Medulla oblongata (tissue), 1 donor: ENCODE measurements around the gene REC8.

Source experiments
- DNase-seq: peaks from one replicate; pipeline ENCODE4 v3.0.0-alpha.2; 2015; ENCODE audit errors: extremely low spot score

REC8 gene

DNA sequence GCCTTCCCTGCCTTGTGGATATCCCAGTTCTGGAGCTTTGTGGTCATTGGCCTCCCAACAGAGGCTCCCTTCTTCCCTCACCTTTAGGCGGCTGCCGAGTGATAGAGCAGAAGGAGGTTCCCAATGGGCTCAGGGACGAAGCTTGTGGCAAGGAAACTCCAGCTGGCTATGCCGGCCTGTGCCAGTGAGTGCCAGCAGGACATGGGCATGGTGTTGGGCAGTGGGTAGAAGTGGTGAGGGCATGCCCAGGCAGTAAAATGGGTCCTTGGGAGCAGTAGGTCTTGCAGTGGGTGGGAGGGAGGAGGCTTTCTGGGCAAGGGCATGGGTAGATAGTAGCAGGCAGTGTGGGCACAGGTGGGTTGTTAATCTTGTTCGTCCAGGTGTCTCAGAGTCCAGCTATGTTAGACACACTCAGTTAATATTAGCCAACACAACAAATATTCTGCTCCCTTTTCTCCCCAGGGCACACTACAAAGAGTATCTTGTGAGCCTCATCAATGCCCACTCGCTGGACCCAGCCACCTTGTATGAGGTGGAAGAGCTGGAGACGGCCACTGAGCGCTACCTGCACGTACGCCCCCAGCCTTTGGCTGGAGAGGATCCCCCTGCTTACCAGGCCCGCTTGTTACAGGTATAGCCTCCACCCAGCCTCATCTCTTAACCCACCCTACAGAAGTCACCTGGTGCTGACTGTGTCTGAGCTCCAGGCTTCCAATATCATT lies 11.9 kb upstream of the REC8 start:
- no peak for DNase-seq

DNA sequence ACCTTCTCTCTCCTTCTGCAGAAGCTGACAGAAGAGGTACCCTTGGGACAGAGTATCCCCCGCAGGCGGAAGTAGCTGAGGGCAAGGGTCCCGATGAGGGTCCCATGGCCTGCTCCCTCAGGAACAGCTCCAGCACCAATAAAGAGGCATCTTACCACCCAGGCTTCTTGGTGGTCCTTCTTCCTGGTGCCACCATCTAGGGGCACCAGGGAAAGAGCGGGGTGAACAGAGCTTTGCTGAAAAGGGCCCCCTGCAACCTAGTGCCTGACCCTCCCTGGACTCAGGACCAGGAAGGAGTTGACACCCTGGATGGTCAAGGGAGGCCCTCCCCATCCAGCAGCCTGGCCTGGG lies 11.4 kb upstream of the REC8 start:
- no peak for DNase-seq

DNA sequence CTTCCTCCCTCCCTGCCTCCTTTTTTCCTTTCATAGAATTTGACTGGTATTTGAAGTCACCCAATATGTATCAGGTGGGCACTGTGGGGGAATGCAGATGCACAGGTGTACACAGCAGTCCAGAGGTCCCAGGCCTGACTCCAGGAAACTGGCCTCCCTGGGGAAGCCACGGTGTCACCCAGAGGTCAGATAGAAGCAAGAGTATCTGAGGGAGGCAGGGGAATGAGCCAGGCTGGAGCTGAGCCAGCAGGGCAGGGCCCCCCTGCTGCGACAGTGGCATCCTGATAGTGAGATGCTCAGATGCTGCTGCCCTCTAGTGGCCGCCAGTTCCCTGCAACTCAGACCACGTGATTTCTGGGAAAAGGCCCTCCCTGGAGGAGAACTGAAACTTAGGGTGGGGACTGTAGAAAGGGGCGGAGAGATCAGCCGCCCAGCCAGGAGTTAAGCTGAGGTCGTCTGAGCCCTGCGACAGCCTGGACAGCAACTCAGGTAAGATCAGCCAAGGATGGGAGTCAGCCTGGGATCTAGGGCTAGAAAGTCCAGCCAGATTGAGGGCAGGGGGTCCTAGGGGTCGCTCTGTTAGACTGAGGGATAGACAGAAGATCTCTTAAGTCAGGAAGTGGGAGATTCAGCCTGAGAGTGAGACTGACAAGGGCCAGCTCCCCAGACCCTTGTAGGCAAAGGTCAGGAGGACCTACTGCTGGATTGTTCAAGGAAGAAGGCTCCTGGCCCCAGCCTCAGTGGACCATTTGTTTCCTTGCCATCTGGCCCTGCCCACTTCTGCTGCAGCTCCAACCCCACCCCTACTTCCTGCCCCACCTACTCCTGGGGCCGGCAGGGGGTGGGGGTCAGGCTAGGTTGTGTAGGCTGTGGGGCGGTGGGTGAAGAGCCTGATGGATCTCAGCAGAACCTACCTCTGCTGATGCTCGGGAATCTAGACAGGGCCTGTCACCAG lies 10.8 kb upstream of the REC8 start, which contains the start of gene IRF9:
Gene IRF9 (plus strand): TSS at position 416 of the 955 bp plus-strand sequence. CDS start 880 bp downstream, outside the sequence.
- peak; percentile 98 for DNase-seq

DNA sequence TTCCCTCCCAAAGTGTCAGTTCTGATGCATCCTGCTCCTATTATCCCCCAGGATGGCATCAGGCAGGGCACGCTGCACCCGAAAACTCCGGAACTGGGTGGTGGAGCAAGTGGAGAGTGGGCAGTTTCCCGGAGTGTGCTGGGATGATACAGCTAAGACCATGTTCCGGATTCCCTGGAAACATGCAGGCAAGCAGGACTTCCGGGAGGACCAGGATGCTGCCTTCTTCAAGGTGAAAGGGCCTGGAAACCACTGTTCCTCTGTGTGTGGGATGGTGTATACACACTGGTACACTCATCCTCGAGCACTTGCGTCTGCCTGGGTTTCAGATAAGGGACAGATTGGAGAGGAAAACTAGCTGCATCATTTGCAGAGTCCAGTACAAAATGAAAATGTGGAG lies 9.8 kb upstream of the REC8 start:
- DNase-seq = peak; percentile 28

DNA sequence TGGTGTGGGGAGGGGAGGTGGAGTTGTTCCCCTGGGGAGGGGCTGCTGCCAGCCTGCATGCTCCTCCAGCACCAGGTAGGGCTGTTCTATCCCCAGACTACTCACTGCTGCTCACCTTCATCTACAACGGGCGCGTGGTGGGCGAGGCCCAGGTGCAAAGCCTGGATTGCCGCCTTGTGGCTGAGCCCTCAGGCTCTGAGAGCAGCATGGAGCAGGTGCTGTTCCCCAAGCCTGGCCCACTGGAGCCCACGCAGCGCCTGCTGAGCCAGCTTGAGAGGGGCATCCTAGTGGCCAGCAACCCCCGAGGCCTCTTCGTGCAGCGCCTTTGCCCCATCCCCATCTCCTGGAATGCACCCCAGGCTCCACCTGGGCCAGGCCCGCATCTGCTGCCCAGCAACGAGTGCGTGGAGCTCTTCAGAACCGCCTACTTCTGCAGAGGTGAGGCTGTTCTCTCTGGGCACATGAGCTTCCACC lies 7.3 kb upstream of the REC8 start:
- no peak for DNase-seq

GRCh38 chr14:24165785-24166184 lies 6.1 kb upstream of the REC8 start:
- DNase-seq = no peak

DNA sequence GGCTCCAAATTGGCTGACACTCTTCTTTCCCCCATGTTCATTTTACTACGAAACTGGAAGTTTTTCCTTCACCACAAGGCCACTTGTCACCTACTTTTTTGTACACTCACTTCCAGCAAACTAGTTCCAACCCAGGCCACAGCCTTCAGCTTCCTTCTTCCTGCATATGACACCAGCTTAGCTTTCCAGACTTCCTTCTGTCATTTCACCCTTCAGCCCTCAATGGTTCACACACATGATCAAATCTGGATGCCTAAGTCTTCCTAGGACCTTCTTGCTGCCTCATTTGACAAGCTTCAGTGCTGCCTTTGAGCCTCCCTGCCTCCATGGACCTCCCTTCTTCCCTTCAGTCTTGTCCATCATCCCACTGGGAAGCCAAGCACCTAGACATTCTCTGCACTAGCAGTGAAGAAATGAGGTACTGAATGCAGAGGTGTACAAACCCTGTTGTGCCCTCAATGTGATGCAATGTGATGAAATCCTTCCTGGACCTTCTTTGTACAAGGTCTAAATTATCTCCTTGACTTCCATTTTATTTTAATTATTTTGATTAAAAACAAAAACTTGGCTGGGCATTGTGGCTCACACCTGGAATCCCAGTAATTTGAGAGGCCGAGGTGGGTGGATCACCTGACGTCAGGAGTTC lies 4.3 kb upstream of the REC8 start:
- DNase-seq = no peak

GRCh38 chr14:24172261-24172860 lies 481 bp downstream of the REC8 start:
- no peak for DNase-seq

- no peak for DNase-seq
These were observed 996 bp downstream of the REC8 start for GRCh38 chr14:24172871-24173281.

- DNase-seq = no peak
These were observed 4.7 kb downstream of the REC8 start for GRCh38 chr14:24176599-24176998.

DNA sequence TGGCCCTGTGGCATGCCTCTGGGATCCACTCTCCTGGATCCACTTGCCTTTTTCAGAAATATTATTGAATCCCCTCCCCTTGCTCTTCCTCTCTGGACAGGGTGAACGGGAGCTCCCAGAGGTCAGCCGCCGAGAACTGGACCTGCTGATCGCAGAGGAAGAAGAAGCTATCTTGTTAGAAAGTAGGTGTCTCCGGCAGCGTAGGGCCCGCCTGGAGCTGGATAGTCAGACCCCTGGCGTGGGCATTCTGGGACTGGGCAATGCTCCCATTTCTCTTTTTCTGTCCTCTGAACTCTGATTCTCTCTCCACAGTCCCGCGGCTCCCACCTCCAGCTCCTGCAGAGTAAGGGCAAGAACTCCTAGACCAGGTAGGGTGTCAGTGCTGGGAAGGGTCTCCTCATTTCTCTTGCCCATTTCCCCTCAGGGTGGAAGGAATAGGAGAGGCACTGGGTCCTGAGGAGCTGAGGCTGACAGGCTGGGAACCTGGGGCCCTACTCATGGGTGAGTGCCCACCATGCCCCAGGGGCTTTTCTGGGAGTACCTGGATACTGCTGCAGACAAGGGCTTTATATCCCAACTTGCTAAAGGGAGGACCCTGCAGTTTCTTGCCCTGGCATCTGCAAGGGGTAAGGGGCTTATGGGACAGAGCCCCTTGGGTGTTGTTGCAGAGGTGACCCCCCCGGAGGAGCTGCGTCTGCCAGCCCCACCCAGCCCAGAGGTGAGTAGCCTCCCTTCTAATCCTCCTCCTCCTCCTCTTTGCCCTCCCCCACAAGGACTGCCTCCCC lies 5.4 kb downstream of the REC8 start:
- no peak for DNase-seq

- no peak for DNase-seq
These were observed 6.0 kb downstream of the REC8 start for GRCh38 chr14:24177891-24178290.

DNA sequence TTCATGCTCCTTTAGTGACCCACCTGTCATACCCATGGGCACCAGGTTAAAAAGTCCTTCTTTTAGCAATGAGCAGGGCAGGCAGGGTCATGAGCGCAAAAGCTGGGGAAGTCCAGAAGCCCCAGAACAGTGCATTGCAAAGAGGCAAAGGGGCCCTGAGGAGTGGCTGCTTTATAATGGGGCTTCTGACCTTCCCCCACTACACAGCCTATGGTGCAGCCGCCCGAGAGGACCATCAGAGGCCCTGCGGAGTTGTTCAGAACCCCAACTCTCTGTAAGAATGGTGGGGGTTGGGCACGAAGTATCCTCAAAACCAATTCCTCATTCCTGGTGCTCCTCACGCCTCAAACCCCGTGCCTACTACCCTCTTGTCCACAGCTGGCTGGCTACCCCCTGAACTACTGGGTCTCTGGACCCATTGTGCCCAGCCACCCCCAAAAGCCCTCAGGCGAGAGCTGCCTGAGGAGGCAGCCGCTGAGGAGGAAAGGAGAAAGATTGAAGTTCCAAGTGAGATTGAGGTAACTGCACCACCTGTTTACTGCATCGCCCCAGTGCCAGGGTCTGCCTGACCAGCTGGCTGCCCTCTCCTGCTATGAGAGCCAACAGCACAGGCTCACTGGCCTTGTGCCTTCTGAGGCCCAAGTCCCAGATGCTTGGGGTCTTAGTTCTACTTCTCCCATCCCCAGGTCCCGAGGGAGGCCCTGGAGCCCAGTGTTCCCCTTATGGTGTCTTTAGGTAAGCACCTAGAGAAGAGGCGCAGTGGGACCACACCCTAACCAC lies 6.7 kb downstream of the REC8 start:
- no peak for DNase-seq

DNA sequence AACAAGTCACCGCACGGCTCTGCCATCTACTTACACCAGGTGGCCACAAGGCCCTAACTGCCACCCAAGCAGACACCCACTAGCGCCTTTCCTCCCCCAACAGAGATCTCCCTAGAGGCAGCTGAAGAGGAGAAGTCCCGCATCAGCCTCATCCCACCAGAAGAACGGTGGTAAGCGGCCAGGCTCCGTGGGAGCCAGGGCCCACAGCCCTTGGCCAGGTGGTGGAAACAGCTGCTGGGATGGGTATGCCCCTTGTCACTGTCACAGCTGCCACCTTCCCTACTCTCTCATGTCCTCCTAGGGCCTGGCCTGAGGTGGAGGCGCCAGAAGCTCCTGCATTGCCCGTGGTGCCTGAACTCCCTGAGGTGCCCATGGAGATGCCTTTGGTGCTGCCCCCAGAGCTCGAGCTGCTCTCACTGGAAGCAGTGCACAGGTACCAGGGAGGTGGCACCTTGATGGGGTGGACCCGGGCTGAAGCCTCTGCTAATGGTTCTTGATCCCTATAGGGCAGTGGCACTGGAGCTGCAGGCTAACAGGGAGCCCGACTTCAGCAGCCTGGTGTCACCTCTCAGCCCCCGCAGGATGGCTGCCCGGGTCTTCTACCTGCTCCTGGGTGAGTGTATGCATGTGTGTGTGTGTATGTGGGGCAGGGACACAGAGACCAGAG lies 7.5 kb downstream of the REC8 start:
- no peak for DNase-seq

GRCh38 chr14:24179961-24180796 lies 8.3 kb downstream of the REC8 start:
- peak; percentile 79 for DNase-seq

GRCh38 chr14:24181371-24182077 lies 9.6 kb downstream of the REC8 start:
- DNase-seq = no peak

GRCh38 chr14:24182110-24182882 lies 10.4 kb downstream of the REC8 start:
- no peak for DNase-seq
